Measurements from ENCODE around the gene SYPL2.

Gene SYPL2

DNA sequence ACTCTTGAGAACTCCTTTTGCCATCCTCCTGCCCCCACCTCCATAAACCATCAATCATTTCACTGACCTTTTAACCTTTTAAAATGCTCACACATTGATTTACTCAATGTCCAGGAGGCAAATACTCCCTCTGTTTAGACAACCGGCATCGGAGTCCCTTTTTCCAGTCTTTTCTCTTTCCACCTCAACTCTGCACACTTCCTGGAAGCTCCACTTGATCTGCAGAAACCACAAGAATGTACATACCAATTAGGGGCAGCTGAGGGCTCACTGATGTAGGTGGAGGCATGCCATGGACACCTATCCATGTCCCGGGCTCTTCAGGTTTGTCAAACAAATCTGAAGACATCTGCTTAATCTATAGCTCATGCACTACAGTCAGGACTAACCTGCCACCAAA lies 48.5 kb downstream of the SYPL2 start:
- no peak for DNase-seq (ENCODE audit: low read depth, low spot score)

DNA sequence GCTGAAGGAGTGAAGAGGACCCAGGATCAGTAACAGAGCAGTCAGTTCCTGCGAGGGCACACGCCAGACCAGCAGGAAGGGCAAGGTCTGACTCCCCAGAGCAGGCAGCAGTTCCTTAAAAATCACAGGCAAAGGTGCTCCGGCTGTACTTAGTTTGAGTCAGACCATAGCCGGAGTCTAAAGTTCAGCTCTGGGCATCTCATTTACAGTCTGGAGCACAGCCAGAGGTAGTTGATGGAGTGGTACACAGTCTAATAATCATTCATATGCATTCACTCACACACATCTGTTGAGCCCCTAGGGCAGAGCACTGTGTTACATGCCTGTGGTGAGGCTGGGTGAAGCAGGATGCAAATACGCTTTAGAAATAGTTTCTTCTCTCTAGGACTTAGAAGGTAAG lies 50.5 kb downstream of the SYPL2 start:
- no peak for DNase-seq (ENCODE audit: low read depth, low spot score)

- no peak for DNase-seq (ENCODE audit: low read depth, low spot score)
These were observed 51.0 kb downstream of the SYPL2 start for GRCh38 chr1:109517337-109517736.

DNA sequence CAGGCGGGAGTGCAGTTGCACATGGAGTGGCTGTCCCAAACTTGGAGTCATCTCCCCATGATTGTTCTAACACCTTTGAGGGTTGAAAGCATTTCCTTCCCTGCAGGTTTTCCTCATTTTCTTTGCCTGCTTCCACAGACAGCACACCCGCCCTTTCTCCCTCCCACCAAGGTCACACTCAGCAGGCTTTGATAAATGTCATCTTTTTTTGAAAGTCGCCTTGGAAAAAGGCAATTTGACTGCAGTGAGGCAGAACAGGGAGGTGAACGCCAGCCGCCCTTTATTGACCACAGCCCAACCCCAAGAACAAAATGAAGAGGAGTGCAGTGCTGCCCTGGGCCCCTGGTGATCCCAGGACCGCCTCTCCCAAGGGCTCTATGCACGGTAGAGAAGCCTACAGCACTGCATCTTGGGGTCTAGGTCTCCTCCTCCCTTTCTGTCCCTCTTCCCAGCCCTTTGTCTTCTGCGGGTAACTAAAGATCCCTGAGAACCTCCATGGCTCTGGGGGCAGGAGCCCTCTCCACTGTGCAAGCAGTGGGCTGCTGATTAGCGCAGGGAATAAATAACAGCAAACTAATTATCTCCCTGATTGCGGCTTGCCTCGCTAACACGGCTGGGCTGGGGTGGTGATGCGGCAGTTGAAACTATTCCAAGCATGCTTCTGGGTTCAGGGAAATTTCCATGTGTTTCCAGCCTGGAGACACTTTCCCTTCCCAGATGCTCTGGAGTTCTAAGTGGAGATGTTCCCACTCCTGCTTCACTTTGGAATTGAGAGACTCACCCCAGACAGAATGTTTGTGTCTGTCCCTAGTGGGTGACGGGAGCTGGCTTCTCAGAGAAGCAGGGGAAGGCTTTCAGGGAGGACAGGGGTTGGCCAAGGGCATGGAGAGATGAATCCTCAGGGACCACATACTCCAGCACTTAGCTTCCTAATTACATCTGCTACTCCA lies 54.9 kb downstream of the SYPL2 start:
- no peak for DNase-seq (ENCODE audit: low read depth, low spot score)

GRCh38 chr1:109522026-109522425 lies 55.7 kb downstream of the SYPL2 start:
- no peak for DNase-seq (ENCODE audit: low read depth, low spot score)

GRCh38 chr1:109523706-109524105 lies 57.4 kb downstream of the SYPL2 start:
- no peak for DNase-seq (ENCODE audit: low read depth, low spot score)

DNA sequence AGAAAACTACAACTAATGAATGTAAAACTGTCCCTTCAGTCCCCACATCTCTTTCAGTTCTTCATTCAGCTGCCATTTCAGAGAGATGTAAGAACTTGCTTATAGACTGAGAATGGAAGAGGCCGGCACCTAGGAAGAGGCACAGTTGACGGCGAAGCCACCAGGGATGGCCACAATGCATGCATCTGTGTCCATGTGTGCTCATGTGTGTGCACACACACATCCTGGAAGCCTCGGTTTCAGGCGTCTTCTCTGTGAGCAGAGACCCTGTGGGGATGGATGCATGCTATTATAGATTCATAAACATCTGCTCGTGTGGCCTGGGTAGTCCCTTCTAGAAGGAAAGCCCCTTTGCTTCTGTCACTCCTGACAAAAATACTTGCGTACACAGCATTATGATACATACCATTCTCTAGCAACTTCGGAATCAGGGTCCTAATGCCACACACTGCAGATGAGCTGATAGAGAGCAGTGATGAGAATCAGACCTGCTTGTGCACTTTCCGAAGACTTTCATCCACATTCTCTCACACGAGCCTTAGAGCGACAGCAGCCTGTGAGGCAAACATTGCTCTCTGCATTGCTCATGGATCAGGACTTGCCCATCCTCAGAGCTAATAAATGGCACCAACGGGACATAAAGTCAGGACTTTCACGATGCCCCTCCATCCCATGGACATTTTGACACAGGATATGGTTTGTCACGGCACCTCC lies 60.9 kb downstream of the SYPL2 start:
- DNase-seq (ENCODE audit: low read depth, low spot score), result no peak

DNA sequence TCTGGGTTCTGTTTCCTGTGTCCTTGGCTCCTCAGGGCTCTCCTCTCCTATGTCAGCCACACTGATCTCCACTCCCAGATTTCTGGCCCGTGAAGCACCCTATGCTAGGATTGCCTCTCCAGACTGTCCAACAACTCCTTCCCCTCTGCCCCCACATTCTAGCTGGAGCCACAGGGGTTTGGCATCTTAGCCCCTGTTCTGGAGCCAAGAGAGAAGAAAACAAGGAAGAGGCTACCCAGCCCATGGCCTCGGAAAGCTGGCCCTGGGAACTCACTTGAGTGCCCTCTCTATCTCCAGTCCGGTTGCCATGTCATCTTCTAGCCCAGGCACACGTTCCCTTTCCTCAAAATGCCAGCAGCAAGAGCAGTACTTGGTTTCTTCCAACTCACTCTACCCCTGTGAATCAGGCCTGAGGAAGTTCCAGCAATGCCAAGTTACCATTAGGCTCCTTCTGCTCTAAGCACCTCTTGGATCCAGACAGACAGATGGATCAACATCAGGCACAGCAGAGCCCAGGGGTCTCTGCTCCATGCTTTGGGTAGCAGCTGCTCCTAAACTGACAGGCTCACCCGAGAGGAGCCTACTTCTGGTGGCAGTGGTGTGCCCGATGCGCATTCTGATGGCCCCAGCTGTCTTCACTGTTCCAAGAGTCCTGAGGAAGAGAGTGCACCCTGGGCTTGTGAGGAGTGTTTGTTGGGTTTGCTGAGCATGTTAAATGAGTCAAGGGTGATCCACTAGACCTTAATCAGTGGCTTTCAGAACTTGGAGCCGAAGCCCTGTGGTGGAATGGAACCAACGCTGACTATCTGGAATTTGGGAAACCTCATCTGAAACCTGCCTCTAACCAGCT lies 61.7 kb downstream of the SYPL2 start:
- no peak for DNase-seq (ENCODE audit: low read depth, low spot score)

DNA sequence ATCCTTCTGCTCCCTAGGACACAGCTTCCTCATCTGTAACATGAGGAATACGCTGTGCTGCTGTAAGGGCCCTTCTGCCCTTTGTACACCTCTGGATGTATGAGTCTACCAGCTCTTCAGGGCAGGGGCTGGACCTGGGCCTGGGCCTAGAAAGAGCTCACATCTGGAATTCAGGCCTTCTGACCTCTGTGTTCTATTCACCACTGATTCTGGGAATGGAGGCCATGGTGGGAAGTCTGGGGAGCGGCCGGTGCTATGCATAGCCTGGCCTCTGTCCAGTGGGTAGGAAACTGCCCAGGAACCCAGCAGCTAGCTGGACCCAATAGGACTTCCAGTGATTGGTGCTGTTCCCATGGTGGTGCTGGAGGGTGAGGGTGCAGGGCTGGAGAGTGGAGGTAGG lies 62.4 kb downstream of the SYPL2 start:
- DNase-seq (ENCODE audit: low read depth, low spot score), result no peak

- no peak for DNase-seq (ENCODE audit: low read depth, low spot score)
These were observed 63.6 kb downstream of the SYPL2 start for GRCh38 chr1:109529881-109530456.

DNA sequence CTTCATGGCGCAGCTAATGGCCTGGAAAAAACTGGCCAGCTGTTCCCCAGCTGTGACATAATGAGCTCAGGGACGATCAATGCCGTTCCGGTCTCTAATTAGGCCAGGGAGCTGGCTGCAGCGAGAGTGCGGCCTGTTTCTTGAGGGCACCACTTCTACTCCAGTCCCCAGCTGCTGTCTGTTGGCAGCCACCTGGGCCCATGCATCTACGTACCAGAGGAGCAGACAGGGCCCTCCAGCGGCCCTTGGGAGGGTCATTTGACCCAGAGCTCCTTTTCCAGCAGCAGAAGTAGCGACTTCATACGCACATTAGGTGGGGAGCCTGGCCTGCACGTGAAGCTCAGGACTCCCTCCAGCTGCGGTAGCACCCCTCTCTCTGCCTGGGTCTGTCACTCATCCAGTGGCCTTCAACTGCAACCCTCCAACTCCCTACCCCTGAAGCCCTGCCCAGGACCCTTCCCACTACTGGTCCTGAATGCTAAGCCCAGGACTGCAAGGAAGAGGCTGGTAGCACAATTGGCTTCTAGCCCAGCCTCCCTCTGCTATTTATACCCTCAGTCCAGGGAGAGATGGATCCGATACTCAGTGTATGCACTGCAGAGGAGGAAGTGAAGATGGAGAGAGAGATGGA lies 64.2 kb downstream of the SYPL2 start:
- no peak for DNase-seq (ENCODE audit: low read depth, low spot score)

- DNase-seq (ENCODE audit: low read depth, low spot score), result no peak
These were observed 65.0 kb downstream of the SYPL2 start for GRCh38 chr1:109531380-109531779.
